ENCODE results near the gene LRP1.

LRP1 gene

DNA sequence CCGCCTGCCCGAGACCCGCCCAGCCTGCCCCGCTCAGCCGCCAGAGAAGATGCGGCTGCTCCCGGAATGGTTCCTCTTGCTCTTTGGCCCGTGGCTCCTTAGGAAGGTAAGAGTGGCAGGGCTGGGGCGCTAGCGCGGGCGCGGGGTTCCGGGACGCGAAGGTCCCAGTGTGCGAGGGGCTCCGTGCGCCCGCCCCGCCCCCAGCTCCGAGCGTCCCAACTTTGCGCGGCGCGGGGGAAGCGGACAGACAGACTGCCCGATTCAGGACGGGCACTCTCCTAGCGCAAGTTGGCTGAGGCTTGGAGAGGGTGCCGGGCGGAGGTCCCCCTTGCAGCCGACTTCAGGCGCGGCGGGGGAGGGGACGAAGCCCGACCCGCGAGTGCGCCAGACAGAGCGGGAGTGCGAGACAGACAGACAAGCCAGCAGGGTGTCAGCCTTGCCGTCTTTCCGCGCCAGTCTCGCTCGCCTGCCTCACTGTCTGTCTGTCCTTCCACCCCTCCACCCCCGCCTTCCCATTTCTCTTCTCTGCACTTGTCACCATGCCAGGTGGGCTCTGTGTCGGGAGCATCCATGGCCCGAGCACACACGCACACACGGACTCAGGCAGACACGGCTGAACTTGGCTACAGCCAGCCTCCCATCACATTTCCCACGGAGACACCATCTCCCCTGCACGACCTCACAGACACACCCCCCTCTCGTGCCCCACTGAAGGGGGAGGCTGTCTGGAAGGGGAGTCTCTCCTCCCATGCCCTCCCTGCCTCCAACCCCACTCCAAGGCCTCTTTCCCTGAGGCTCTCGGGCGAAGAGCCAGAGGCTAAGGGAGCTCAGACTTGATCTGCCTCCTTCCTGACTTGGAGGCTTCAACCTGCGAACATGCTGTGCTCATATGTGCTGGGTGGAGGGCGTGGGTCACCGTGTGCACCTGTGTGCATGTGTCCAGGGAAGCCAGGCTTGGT lies 88.9 kb downstream of the LRP1 start:
- Histone ChIP-seq H3K27me3 (ENCODE audit: control insufficient read depth, insufficient read depth, low read length) (peaks cover 87% of the 10 kb centered on the region), H3K9ac (ENCODE audit: low read length) (no peak overlapping the region), H3K4me3 (ENCODE audit: low read depth, low read length) (peak overlapping the region; percentile 63), H3K4me1 (ENCODE audit: control insufficient read depth, insufficient read depth, low read length) (peaks cover 62% of the 10 kb centered on the region), H3K9me3 (ENCODE audit: control insufficient read depth, insufficient read depth, low read depth, low read length) (no peaks in the 10 kb centered on the region), H3K27ac (ENCODE audit: low read depth, low read length) (no peak overlapping the region), H3K36me3 (ENCODE audit: control insufficient read depth, insufficient read depth, low read length) (peaks cover 6% of the 10 kb centered on the region)

- Histone ChIP-seq H3K27ac (ENCODE audit: low read depth, low read length) (no peak overlapping the region), H3K4me3 (ENCODE audit: low read depth, low read length) (no peak overlapping the region), H3K36me3 (ENCODE audit: control insufficient read depth, insufficient read depth, low read length) (no peaks in the 10 kb centered on the region), H3K9ac (ENCODE audit: low read length) (no peak overlapping the region), H3K9me3 (ENCODE audit: control insufficient read depth, insufficient read depth, low read depth, low read length) (no peaks in the 10 kb centered on the region), H3K27me3 (ENCODE audit: control insufficient read depth, insufficient read depth, low read length) (peaks cover 98% of the 10 kb centered on the region), H3K4me1 (ENCODE audit: control insufficient read depth, insufficient read depth, low read length) (peaks cover 59% of the 10 kb centered on the region)
These were observed 90.0 kb downstream of the LRP1 start for GRCh38 chr12:57218030-57218853.

- peak overlapping the region; percentile 33; the same call in 1 of the 2 replicates for H3K4me3 ChIP-seq (ENCODE audit: low read depth, low read length)
- peaks cover 99% of the 10 kb centered on the region for H3K27me3 ChIP-seq (ENCODE audit: control insufficient read depth, insufficient read depth, low read length)
- peaks cover 50% of the 10 kb centered on the region for H3K4me1 ChIP-seq (ENCODE audit: control insufficient read depth, insufficient read depth, low read length)
- H3K9ac ChIP-seq (ENCODE audit: low read length), result no peak overlapping the region
- H3K9me3 ChIP-seq (ENCODE audit: control insufficient read depth, insufficient read depth, low read depth, low read length), result no peaks in the 10 kb centered on the region
- no peak overlapping the region for H3K27ac ChIP-seq (ENCODE audit: low read depth, low read length)
- no peaks in the 10 kb centered on the region for H3K36me3 ChIP-seq (ENCODE audit: control insufficient read depth, insufficient read depth, low read length)
These were observed 91.1 kb downstream of the LRP1 start for GRCh38 chr12:57219205-57219992.

DNA sequence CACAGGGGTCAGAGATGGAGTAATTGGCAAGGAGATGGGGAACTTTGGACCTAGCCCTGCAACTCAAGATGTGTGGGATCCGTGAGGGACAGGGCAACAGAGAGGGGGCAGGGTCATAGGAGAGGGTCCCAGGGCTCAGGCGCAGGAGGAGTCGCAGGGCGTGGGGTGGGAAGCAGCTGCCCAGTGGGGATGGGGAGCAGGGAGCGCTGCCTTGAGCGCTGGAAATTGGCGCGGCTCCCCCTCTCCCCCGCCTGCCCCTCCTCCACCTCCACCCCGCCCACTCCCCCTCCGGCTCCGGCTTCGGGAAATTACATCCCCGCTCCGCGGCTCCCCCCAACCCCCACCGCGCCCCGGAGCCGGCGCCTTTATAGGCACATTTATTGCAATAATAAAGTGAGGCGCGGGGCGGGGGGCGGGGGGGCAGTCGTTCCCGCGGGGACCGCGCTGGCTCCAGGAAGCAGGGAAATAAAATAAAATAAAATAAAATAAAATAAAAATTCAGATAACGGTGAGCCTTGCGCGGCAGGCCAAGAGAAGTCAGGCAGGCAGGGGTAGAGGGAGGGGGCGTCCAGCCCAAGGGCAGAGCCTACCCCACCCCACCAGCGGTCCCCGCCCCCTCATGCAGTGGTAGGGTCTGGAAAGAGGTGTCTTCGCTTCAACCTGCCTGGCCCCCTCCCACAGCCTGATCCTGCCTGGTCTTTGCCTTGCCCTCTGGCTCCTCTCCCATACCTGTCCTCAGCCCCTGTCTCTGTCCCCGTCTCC lies 91.9 kb downstream of the LRP1 start:
- no peaks in the 10 kb centered on the region for H3K36me3 ChIP-seq (ENCODE audit: control insufficient read depth, insufficient read depth, low read length)
- H3K4me3 ChIP-seq (ENCODE audit: low read depth, low read length), result peak overlapping the region; percentile 33; the same call in 1 of the 2 replicates
- H3K9me3 ChIP-seq (ENCODE audit: control insufficient read depth, insufficient read depth, low read depth, low read length), result no peaks in the 10 kb centered on the region
- peaks cover 99% of the 10 kb centered on the region for H3K27me3 ChIP-seq (ENCODE audit: control insufficient read depth, insufficient read depth, low read length)
- no peak overlapping the region for H3K9ac ChIP-seq (ENCODE audit: low read length)
- H3K27ac ChIP-seq (ENCODE audit: low read depth, low read length), result no peak overlapping the region
- H3K4me1 ChIP-seq (ENCODE audit: control insufficient read depth, insufficient read depth, low read length), result peaks cover 50% of the 10 kb centered on the region

- Histone ChIP-seq H3K36me3 (ENCODE audit: control insufficient read depth, insufficient read depth, low read length) (no peaks in the 10 kb centered on the region), H3K27ac (ENCODE audit: low read depth, low read length) (no peak overlapping the region), H3K27me3 (ENCODE audit: control insufficient read depth, insufficient read depth, low read length) (peaks cover 99% of the 10 kb centered on the region), H3K9me3 (ENCODE audit: control insufficient read depth, insufficient read depth, low read depth, low read length) (no peaks in the 10 kb centered on the region), H3K9ac (ENCODE audit: low read length) (no peak overlapping the region), H3K4me1 (ENCODE audit: control insufficient read depth, insufficient read depth, low read length) (peaks cover 51% of the 10 kb centered on the region), H3K4me3 (ENCODE audit: low read depth, low read length) (no peak overlapping the region)
These were observed 92.5 kb downstream of the LRP1 start for GRCh38 chr12:57220770-57221168.

- H3K9ac ChIP-seq (ENCODE audit: low read length), result no peak overlapping the region
These were observed 93.1 kb downstream of the LRP1 start for GRCh38 chr12:57221169-57221917.

DNA sequence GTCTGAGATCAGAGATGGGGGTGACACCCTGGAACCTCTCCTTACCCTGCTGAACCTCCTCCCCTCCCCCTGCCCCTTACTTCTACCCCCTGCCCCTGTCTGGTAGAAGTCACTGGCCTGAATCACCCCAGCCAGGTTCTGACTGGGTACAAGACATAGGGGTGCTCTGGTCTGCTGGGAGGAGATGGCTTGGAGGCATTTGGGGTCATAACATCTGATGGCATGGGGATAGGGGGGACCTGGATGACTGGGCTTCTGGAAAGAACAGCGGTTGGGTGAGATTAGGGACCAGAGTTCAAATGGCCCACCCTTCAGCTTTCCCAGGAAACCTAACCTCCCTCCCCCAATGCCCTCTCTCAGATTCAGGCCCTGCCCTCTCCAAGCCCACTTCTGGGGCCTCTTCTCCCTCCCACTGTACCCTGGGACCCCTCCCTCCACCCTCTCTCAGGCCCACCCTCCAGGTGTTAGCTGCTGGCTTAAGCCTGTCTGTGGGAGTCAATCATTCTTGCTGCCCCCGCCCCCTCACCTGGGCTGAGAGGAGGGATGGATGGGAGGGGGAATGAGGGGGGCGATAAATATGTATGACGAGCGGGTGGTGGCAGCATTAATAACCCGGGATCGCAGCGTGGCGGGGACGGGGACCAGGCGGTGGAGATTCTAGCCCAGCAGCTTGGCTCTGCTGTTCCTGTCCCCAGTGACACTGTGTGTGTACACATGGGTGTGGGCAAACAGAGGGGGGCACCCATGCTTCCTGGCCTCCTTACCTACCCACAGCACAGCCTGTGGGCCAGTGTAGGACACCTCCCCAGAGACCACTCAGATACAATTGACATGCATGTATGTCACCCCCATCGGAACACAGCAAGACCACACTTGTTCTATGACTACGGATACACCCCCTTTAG lies 94.3 kb downstream of the LRP1 start:
- Histone ChIP-seq H3K27ac (ENCODE audit: low read depth, low read length) (no peak overlapping the region), H3K4me1 (ENCODE audit: control insufficient read depth, insufficient read depth, low read length) (peaks cover 54% of the 10 kb centered on the region), H3K4me3 (ENCODE audit: low read depth, low read length) (no peak overlapping the region), H3K9me3 (ENCODE audit: control insufficient read depth, insufficient read depth, low read depth, low read length) (no peaks in the 10 kb centered on the region), H3K27me3 (ENCODE audit: control insufficient read depth, insufficient read depth, low read length) (peaks cover 98% of the 10 kb centered on the region), H3K36me3 (ENCODE audit: control insufficient read depth, insufficient read depth, low read length) (no peaks in the 10 kb centered on the region), H3K9ac (ENCODE audit: low read length) (no peak overlapping the region)

More at GRCh38 chr12:57221169-57221917, 93.1 kb downstream of the LRP1 start:
- Histone ChIP-seq H3K27me3 (ENCODE audit: control insufficient read depth, insufficient read depth, low read length) (peaks cover 99% of the 10 kb centered on the region), H3K4me3 (ENCODE audit: low read depth, low read length) (peak overlapping the region; percentile 17; the same call in 1 of the 2 replicates), H3K9me3 (ENCODE audit: control insufficient read depth, insufficient read depth, low read depth, low read length) (no peaks in the 10 kb centered on the region), H3K36me3 (ENCODE audit: control insufficient read depth, insufficient read depth, low read length) (no peaks in the 10 kb centered on the region), H3K27ac (ENCODE audit: low read depth, low read length) (no peak overlapping the region), H3K4me1 (ENCODE audit: control insufficient read depth, insufficient read depth, low read length) (peaks cover 52% of the 10 kb centered on the region)

- Histone ChIP-seq H3K27ac (ENCODE audit: low read depth, low read length) (no peak overlapping the region), H3K9ac (ENCODE audit: low read length) (no peak overlapping the region), H3K36me3 (ENCODE audit: control insufficient read depth, insufficient read depth, low read length) (no peaks in the 10 kb centered on the region), H3K9me3 (ENCODE audit: control insufficient read depth, insufficient read depth, low read depth, low read length) (no peaks in the 10 kb centered on the region), H3K4me3 (ENCODE audit: low read depth, low read length) (no peak overlapping the region), H3K4me1 (ENCODE audit: control insufficient read depth, insufficient read depth, low read length) (peaks cover 52% of the 10 kb centered on the region), H3K27me3 (ENCODE audit: control insufficient read depth, insufficient read depth, low read length) (peaks cover 92% of the 10 kb centered on the region)
These were observed 95.2 kb downstream of the LRP1 start for GRCh38 chr12:57223191-57224165.

Data from HUES6 (cell line).